Upper lobe of left lung (tissue), 4 donors: ENCODE measurements around the gene PATE2.

Experiments
- POLR2A ChIP-seq, 4 donors: fragments of 450-650 bp; IDR thresholded peaks; one replicate each; pipeline ENCODE4 v1.5.1; 2016 to 2017; ENCODE audit warnings: antibody characterized with exemption in 4 of 4, mild to moderate bottlenecking in 2 of 4
- TF ChIP-seq, protein P1 (sequence below), 6 experiments: fragments of 450-650 bp in 4 of 6; fragments of 200-600 bp in 2 of 6; sonication (generic) in 2 of 6; IDR thresholded peaks; one replicate each; pipeline ENCODE4 v1.5.1; 2016 to 2019; ENCODE audit warnings: antibody characterized with exemption in 6 of 6

DNA sequence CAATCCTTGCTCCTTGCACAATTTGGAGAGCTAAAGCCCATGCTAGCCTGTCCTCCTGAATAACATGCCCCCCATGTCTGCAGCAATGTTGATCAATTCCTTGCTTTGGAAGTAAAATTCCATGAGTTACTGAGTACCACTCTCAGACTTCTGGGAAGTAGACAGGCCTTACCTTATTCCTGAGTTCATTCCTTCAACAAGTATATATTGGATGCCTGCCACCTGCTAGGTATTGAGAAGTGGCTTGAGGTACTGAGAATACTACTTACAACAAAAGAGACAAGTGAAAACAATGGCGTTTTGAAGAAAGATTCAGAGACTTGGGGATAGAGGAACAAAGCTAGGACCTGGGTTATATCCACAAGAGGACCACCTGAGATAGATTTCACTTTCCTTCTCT lies 12.4 kb downstream of the PATE2 start:
- no peak for TF ChIP-seq POLR2A (IDR thresholded peaks at IDR 0.05)
- TF ChIP-seq, protein P1, sequence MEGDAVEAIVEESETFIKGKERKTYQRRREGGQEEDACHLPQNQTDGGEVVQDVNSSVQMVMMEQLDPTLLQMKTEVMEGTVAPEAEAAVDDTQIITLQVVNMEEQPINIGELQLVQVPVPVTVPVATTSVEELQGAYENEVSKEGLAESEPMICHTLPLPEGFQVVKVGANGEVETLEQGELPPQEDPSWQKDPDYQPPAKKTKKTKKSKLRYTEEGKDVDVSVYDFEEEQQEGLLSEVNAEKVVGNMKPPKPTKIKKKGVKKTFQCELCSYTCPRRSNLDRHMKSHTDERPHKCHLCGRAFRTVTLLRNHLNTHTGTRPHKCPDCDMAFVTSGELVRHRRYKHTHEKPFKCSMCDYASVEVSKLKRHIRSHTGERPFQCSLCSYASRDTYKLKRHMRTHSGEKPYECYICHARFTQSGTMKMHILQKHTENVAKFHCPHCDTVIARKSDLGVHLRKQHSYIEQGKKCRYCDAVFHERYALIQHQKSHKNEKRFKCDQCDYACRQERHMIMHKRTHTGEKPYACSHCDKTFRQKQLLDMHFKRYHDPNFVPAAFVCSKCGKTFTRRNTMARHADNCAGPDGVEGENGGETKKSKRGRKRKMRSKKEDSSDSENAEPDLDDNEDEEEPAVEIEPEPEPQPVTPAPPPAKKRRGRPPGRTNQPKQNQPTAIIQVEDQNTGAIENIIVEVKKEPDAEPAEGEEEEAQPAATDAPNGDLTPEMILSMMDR (IDR thresholded peaks at IDR 0.05): no peak
